H1 (cell line): Measurements from ENCODE around the gene UBXN1. TPM values are rescaled to one million over a fixed set of nuclear protein-coding genes. Genes with fewer than 3 reads are reported as not detected.

Experiments
- CTCF ChIA-PET: fragments of 300-600 bp; sonication (Branson Sonifier 250); formaldehyde crosslinking; loops from one replicate; lab custom pipeline; 2021; ENCODE audit not compliant: partially characterized antibody; lab: Charles Lee
- POLR2A ChIA-PET: fragments of 300-600 bp; sonication (Branson Sonifier 250); formaldehyde crosslinking; loops from one replicate; lab custom pipeline; 2021; ENCODE audit warnings: inconsistent platforms; ENCODE audit not compliant: partially characterized antibody; lab: Charles Lee
- DNase-seq, 2 experiments: peaks; one replicate each; pipeline versions ENCODE4 v3.0.0 to v3.0.0-alpha.2; 2010 to 2022; ENCODE audit warnings: low spot score in 2 of 2, low read depth in 1 of 2, mixed read lengths in 1 of 2
- FAIRE-seq: peaks from 2 replicates; lab custom pipeline; 2011; peaks lifted over from hg19 to GRCh38; lab: Jason Lieb, UNC
- H2AFZ ChIP-seq: 2 replicates; pipeline ENCODE4 v1.8.1; 2012; ENCODE audit warnings: low read length, inconsistent platforms
- H2AK5ac ChIP-seq: 2 replicates; pipeline ENCODE4 v1.6.1; 2013; ENCODE audit warnings: low read depth, low read length
- H2BK120ac ChIP-seq: replicated peaks from 2 replicates; pipeline ENCODE3; 2013; ENCODE audit warnings: low read depth, low read length, inconsistent platforms
- H2BK12ac ChIP-seq: 2 replicates; pipeline ENCODE4 v1.6.1; 2013; ENCODE audit warnings: low read depth, low read length
- H2BK15ac ChIP-seq: 2 replicates; pipeline ENCODE4 v1.6.1; 2013; ENCODE audit warnings: low read length
- H2BK20ac ChIP-seq: 2 replicates; pipeline ENCODE4 v1.6.1; 2013; ENCODE audit warnings: low read length
- H2BK5ac ChIP-seq: 2 replicates; pipeline ENCODE4 v1.6.1; 2013; ENCODE audit warnings: low read depth, low read length
- H3K14ac ChIP-seq: 2 replicates; pipeline ENCODE4 v1.6.1; 2013; ENCODE audit warnings: inconsistent platforms; ENCODE audit not compliant: insufficient read length
- H3K18ac ChIP-seq: 2 replicates; pipeline ENCODE4 v1.6.1; 2013; ENCODE audit warnings: low read length; ENCODE audit errors: extremely low read depth
- H3K23ac ChIP-seq: 2 replicates; pipeline ENCODE4 v1.6.1; 2013; ENCODE audit warnings: inconsistent platforms; ENCODE audit not compliant: insufficient read length
- H3K23me2 ChIP-seq: 2 replicates; pipeline ENCODE4 v1.6.1; 2013; ENCODE audit warnings: low read depth, low read length
- H3K27ac ChIP-seq: 2 replicates; pipeline ENCODE4 v1.6.1; 2011; ENCODE audit warnings: low read depth, low read length, inconsistent platforms
- H3K27me3 ChIP-seq, 4 experiments: replicated peaks in 1 of 4; 1 replicate in 1 of 4; 2 replicates in 3 of 4; pipeline versions ENCODE4 v1.6.1 to v1.8.1; 2011 to 2013; ENCODE audit warnings: low read length in 3 of 4, mild to moderate bottlenecking in 3 of 4, inconsistent platforms in 2 of 4, mixed read lengths in 2 of 4, moderate library complexity in 1 of 4; ENCODE audit not compliant: control insufficient read depth in 3 of 4, insufficient read depth in 3 of 4; ENCODE audit errors: extremely low read depth in 1 of 4
- H3K36me3 ChIP-seq, 4 experiments: 2 replicates each; pipeline versions ENCODE4 v1.6.1 to v1.8.1; 2011 to 2013; ENCODE audit warnings: mild to moderate bottlenecking in 4 of 4, low read length in 3 of 4, moderate library complexity in 2 of 4, control low read depth in 1 of 4, inconsistent platforms in 1 of 4; ENCODE audit not compliant: insufficient read depth in 4 of 4, control insufficient read depth in 2 of 4
- H3K4ac ChIP-seq: replicated peaks from 2 replicates; pipeline ENCODE3; 2013; ENCODE audit warnings: low read length, low read depth, mixed read lengths, inconsistent platforms; ENCODE audit not compliant: insufficient read length
- H3K4me1 ChIP-seq, 4 experiments: replicated peaks in 1 of 4; 1 replicate in 1 of 4; 2 replicates in 3 of 4; pipeline versions ENCODE4 v1.6.1 to v1.8.1; 2011 to 2013; ENCODE audit warnings: low read length in 3 of 4, inconsistent platforms in 2 of 4, mixed read lengths in 1 of 4; ENCODE audit not compliant: insufficient read depth in 4 of 4, control insufficient read depth in 3 of 4
- H3K4me2 ChIP-seq, 2 experiments: 2 replicates each; pipeline versions ENCODE4 v1.6.1 to v1.8.1; 2011 to 2013; ENCODE audit warnings: low read depth in 2 of 2, low read length in 2 of 2, control low read depth in 1 of 2, inconsistent platforms in 1 of 2, mild to moderate bottlenecking in 1 of 2; ENCODE audit not compliant: insufficient read depth in 1 of 2
- H3K4me3 ChIP-seq, 4 experiments: fragments of 200-600, 300-600 bp in 1 of 4; sonication (generic), shearing (Covaris generic), sonication (Bioruptor Twin) in 1 of 4; 2 replicates each; pipeline versions ENCODE4 v1.5.1 to v1.8.1; 2011 to 2016; ENCODE audit warnings: low read length in 4 of 4, low read depth in 3 of 4, control low read depth in 2 of 4, inconsistent platforms in 2 of 4, mild to moderate bottlenecking in 2 of 4, mixed read lengths in 1 of 4, moderate library complexity in 1 of 4; ENCODE audit not compliant: insufficient read depth in 2 of 4; ENCODE audit errors: extremely low read depth in 1 of 4
- H3K56ac ChIP-seq: replicated peaks from 2 replicates; pipeline ENCODE3; 2013; ENCODE audit warnings: low read depth, mild to moderate bottlenecking, mixed read lengths, low read length, inconsistent platforms; ENCODE audit not compliant: insufficient read length
- H3K79me1 ChIP-seq: 2 replicates; pipeline ENCODE4 v1.6.1; 2013; ENCODE audit warnings: low read depth, low read length, control low read depth
- H3K79me2 ChIP-seq, 2 experiments: 2 replicates each; pipeline versions ENCODE4 v1.6.1 to v1.8.1; 2012 to 2013; ENCODE audit warnings: low read length in 2 of 2, mild to moderate bottlenecking in 2 of 2, inconsistent platforms in 1 of 2; ENCODE audit not compliant: insufficient read depth in 2 of 2, control insufficient read depth in 1 of 2
- H3K9ac ChIP-seq, 4 experiments: replicated peaks in 1 of 4; 1 replicate in 1 of 4; 2 replicates in 3 of 4; pipeline versions ENCODE4 v1.6.1 to v1.8.1; 2011 to 2013; ENCODE audit warnings: low read depth in 3 of 4, low read length in 3 of 4, control low read depth in 2 of 4, mild to moderate bottlenecking in 2 of 4, moderate library complexity in 2 of 4, inconsistent platforms in 1 of 4; ENCODE audit errors: extremely low read depth in 1 of 4
- H3K9me3 ChIP-seq, 2 experiments: 2 replicates each; pipeline versions ENCODE4 v1.6.1 to v1.8.1; 2012 to 2013; ENCODE audit warnings: mild to moderate bottlenecking in 2 of 2, moderate library complexity in 2 of 2, control low read depth in 1 of 2, inconsistent platforms in 1 of 2, low read depth in 1 of 2, low read length in 1 of 2, mixed read lengths in 1 of 2; ENCODE audit not compliant: insufficient read depth in 2 of 2
- H4K20me1 ChIP-seq, 2 experiments: replicated peaks in 1 of 2; 2 replicates each; pipeline versions ENCODE3 to v1.8.1; 2011 to 2013; ENCODE audit warnings: inconsistent platforms in 2 of 2, low read length in 2 of 2, mild to moderate bottlenecking in 1 of 2; ENCODE audit not compliant: insufficient read depth in 2 of 2, control insufficient read depth in 1 of 2
- H4K5ac ChIP-seq: 2 replicates; pipeline ENCODE4 v1.6.1; 2013; ENCODE audit warnings: low read length, low read depth, mixed read lengths, inconsistent platforms; ENCODE audit not compliant: insufficient read length
- H4K8ac ChIP-seq: 2 replicates; pipeline ENCODE4 v1.8.0; 2013; ENCODE audit warnings: mild to moderate bottlenecking, moderate library complexity, low read length, inconsistent platforms; ENCODE audit not compliant: insufficient read depth; ENCODE audit errors: extremely low read depth
- H4K91ac ChIP-seq: replicated peaks from 2 replicates; pipeline ENCODE3; 2013; ENCODE audit warnings: low read length, mixed read lengths, inconsistent platforms; ENCODE audit not compliant: insufficient read length
- BACH1 ChIP-seq: IDR thresholded peaks from 2 replicates; pipeline ENCODE4 v1.6.1; 2012; ENCODE audit warnings: low read length, improper control_type of control experiment
- CBX8 ChIP-seq: fragments of 300-800, 300-1000 bp; sonication (generic); IDR thresholded peaks from 2 replicates; pipeline ENCODE4 v1.7.1; 2016; ENCODE audit warnings: low read depth, low read length, borderline replicate concordance
- CREB1 ChIP-seq: IDR thresholded peaks from 2 replicates; pipeline ENCODE4 v1.6.1; 2012; ENCODE audit warnings: inconsistent platforms
- E2F6 ChIP-seq: IDR thresholded peaks from 2 replicates; pipeline ENCODE4 v1.6.1; 2012; ENCODE audit warnings: inconsistent platforms
- FOSL1 ChIP-seq: IDR thresholded peaks from 2 replicates; pipeline ENCODE4 v1.6.1; 2011; ENCODE audit warnings: mild to moderate bottlenecking, low read depth, low read length, moderate library complexity; ENCODE audit not compliant: insufficient read depth
- HDAC2 ChIP-seq, 2 experiments: fragments of 300-600 bp in 1 of 2; sonication (generic) in 1 of 2; IDR thresholded peaks; 2 replicates each; pipeline ENCODE4 v1.6.1; 2011 to 2012; ENCODE audit warnings: low read depth in 2 of 2, low read length in 2 of 2, mild to moderate bottlenecking in 2 of 2, moderate library complexity in 2 of 2, borderline replicate concordance in 1 of 2, inconsistent platforms in 1 of 2
- HDAC6 ChIP-seq: IDR thresholded peaks from one replicate; pipeline ENCODE4 v1.7.1; 2012; ENCODE audit warnings: low read depth, mild to moderate bottlenecking, inconsistent platforms, low read length, moderate library complexity
- JUND ChIP-seq: IDR thresholded peaks from 2 replicates; pipeline ENCODE4 v1.6.1; 2011; ENCODE audit warnings: mild to moderate bottlenecking, improper control_type of control experiment, low read length
- MAFK ChIP-seq: IDR thresholded peaks from 2 replicates; pipeline ENCODE4 v1.6.1; 2012; ENCODE audit warnings: low read depth, mild to moderate bottlenecking, improper control_type of control experiment, low read length
- SP2 ChIP-seq: IDR thresholded peaks from 2 replicates; pipeline ENCODE4 v1.6.1; 2012; ENCODE audit warnings: mild to moderate bottlenecking, low read length, inconsistent platforms
- TCF12 ChIP-seq: IDR thresholded peaks from 2 replicates; pipeline ENCODE4 v1.6.1; 2011; ENCODE audit warnings: low read depth, mild to moderate bottlenecking, low read length
- WGBS, 2 experiments: shearing (Covaris generic) in 1 of 2; methylation state at CpG; one replicate each; pipeline versions ENCODE4 v1.1.6 to v1.1.7; 2013 to 2015; ENCODE audit warnings: low lambda C conversion rate in 2 of 2, mixed read lengths in 2 of 2, inconsistent platforms in 1 of 2, low coverage in 1 of 2, missing lambda C conversion rate in 1 of 2; ENCODE audit not compliant: insufficient replicate concordance in 2 of 2, insufficient coverage in 1 of 2, insufficient read length in 1 of 2; ENCODE audit errors: extremely low coverage in 1 of 2, missing lambda C conversion rate in 1 of 2; 5-methylcytosine and 5-hydroxymethylcytosine counted together
- polyA plus RNA-seq, 7 experiments: library from polyadenylated mRNA; depleted of rRNA in 3 of 7; stranded (reverse) in 5 of 7; unstranded in 2 of 7; fragments of >200 nt in 5 of 7; fragments of 200-250 nt in 2 of 7; gene quantifications; 1 replicate in 5 of 7; 2 replicates in 1 of 7; 4 replicates in 1 of 7; pipeline versions ENCODE4 v1.2.1 to v1.2.3, GENCODE V29; 2011 to 2013; ENCODE audit warnings: missing spikeins in 2 of 7, mixed read lengths in 2 of 7
- total RNA-seq: library from RNA; stranded (reverse); fragmentation: NEBNext Ultra II Directional; extraction: Animal tissue kit (Norgen Biotek cat#: 25700); gene quantifications from 2 replicates; pipeline ENCODE4 v1.2.1, GENCODE V29; 2021

Gene UBXN1
- total and polyA plus RNA-seq, 2 of the 8 experiments (the other 6 are each of a cell fraction or from before 2014, with no cell fraction given), result 78.6 to 114 TPM

GRCh38 chr11:62671608-62672389 is 7.1 kb downstream of the UBXN1 start, which contains the start of the genes LBHD1 and UQCC3:
Gene LBHD1, minus strand, starts transcription at chr11:62672267. Its CDS starts 2,236 bp downstream, at chr11:62670031.
Gene UQCC3, plus strand, starts transcription at chr11:62671673. Its CDS starts 73 bp downstream, at chr11:62671746.
- Histone ChIP-seq H3K4me2 (peak within 1 kb of the TSS; percentile 80 to 90), H3K27ac (peak within 1 kb of the TSS; percentile 63), H2BK20ac (no peak within 1 kb of the TSS), H2AFZ (no peak within 1 kb of the TSS; the same call in 1 of the 2 replicates), H4K91ac (peak within 1 kb of the TSS; percentile 95), H3K56ac (peak within 1 kb of the TSS; percentile 83), H4K8ac (peak within 1 kb of the TSS; percentile 97), H3K9ac (peak within 1 kb of the TSS; percentile 66 to 89 (median 78)), H3K23me2 (peaks cover 11% of the 10 kb centered on the region), H2BK15ac (no peak within 1 kb of the TSS), H2BK12ac (peak within 1 kb of the TSS; percentile 53), H3K4ac (peak within 1 kb of the TSS; percentile 94), H3K14ac (peak within 1 kb of the TSS; percentile 37), H2AK5ac (peak within 1 kb of the TSS; percentile 93; the same call in 1 of the 2 replicates), H3K18ac (peak within 1 kb of the TSS; percentile 100), H3K79me2 (peaks cover 0 to 15% of the 10 kb centered on the region in 2 experiments; a peak in 1 of 4 replicates), H4K20me1 (no peaks in the 10 kb centered on the region), H2BK120ac (no peak within 1 kb of the TSS), H3K79me1 (peaks cover 8% of the 10 kb centered on the region), H4K5ac (peak within 1 kb of the TSS; percentile 91), H3K36me3 (peaks cover 7 to 30% (median 10%) of the 10 kb centered on the region in 4 experiments; a peak in 5 of 8 replicates), H3K4me3 (peak within 1 kb of the TSS; percentile 88 to 97 (median 92)), H3K4me1 (peaks cover 2 to 7% (median 2%) of the 10 kb centered on the region in 4 experiments; a peak in 5 of 7 replicates), H2BK5ac (peak within 1 kb of the TSS; percentile 80), H3K9me3 (no peaks in the 10 kb centered on the region), H3K27me3 (no peaks in the 10 kb centered on the region), H3K23ac (no peak within 1 kb of the TSS)
- DNase-seq (peak; percentile 34 to 88), FAIRE-seq (no peak)
- ChIA-PET CTCF (interaction anchor here (0.6 to 3.1 kb wide), 12 partner anchors 8 to 328 kb away, joined by 3 to 10 read pairs (median 4); partner anchors contain the start of genes LRRN4CL and TMEM179B), POLR2A (interaction anchor here (0.6 to 61.4 kb wide), 42 partner anchors 11 to 277 kb away, joined by 3 to 2041 read pairs (median 4); partner anchors contain the start of genes B3GAT3, BSCL2, C11orf98 and CSKMT)
- WGBS, 2 experiments, result 2% methylated on average over 57 of the region's 59 CpGs; no CpG with 5 or more reads in 1 of the 2 experiments
- TF ChIP-seq BACH1 (peak; percentile 73), CREB1 (peak; percentile 36; the same call in 1 of the 2 replicates), CBX8 (no peak), JUND (peak; percentile 31; the same call in 1 of the 2 replicates), E2F6 (peak; percentile 17; the same call in 1 of the 2 replicates), FOSL1 (no peak), MAFK (no peak), HDAC6 (no peak), HDAC2 (IDR thresholded peaks at IDR 0.05; ENCODE audit: borderline replicate concordance in 1 of 2, low read depth in 2 of 2, low read length in 2 of 2) (peak in 1 of 2 experiments; percentile 78; a peak in 2 of 4 replicates), TCF12 (no peak), SP2 (peak; percentile 98)
